Stimulated activated naive B cell treated with anti-CD40 and anti-IgM and Interleukin-4, amounts not matched to agents 10 μg/mL and 1 μg/mL and 100 μg/mL, for 72 hours (primary cell): Measurements from ENCODE around the gene RXFP2.

Experiments
- ATAC-seq, 2 donors: fragments of 150-1000 bp; cut with Tn5 transposase; replicated peaks; 2 replicates each; pipeline ENCODE4 v1.10.0; 2021; ENCODE audit warnings: moderate library complexity in 1 of 2
- DNase-seq: peaks from one replicate; pipeline ENCODE4 v3.0.0; 2021
- H3K27ac Mint-ChIP-seq: one replicate; pipeline ENCODE4 v1.8.0; 2022; ENCODE audit warnings: mild to moderate bottlenecking, mixed read lengths
- H3K27me3 Mint-ChIP-seq, 2 donors: one replicate each; pipeline ENCODE4 v1.8.0; 2022; ENCODE audit warnings: mixed read lengths in 2 of 2
- H3K36me3 Mint-ChIP-seq, 2 donors: one replicate each; pipeline ENCODE4 v1.8.0; 2022; ENCODE audit warnings: mixed read lengths in 2 of 2, mild to moderate bottlenecking in 1 of 2
- H3K4me1 Mint-ChIP-seq, 2 donors: one replicate each; pipeline ENCODE4 v1.8.0; 2022; ENCODE audit warnings: mixed read lengths in 2 of 2, mild to moderate bottlenecking in 1 of 2
- H3K4me3 Mint-ChIP-seq, 2 donors: one replicate each; pipeline ENCODE4 v1.8.0; 2022; ENCODE audit warnings: mild to moderate bottlenecking in 2 of 2, mixed read lengths in 2 of 2, moderate library complexity in 1 of 2
- H3K9me3 Mint-ChIP-seq, 2 donors: one replicate each; pipeline ENCODE4 v1.8.0; 2022; ENCODE audit warnings: mixed read lengths in 2 of 2, mild to moderate bottlenecking in 1 of 2

Gene RXFP2

DNA sequence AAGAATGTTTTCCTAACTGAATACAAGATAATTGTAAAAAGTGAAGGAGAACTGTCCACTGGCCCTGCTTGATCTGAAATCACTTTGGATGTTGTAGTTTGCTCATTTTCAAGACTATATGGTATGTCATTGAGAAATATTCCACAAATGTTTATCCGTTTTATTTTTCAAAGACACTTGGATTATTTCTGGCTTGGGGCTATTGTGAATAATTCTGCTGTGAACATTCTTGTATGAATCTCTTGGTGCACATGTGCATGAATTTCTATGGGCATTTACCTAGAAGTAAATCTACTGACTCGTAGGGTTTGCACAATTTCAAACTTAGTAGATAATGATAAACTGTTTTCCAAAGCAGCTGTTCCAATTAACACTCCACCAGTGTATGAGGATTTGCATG is 8.6 kb downstream of the RXFP2 start:
- Mint-ChIP-seq H3K27ac (no peak overlapping the region), H3K27me3 (peaks cover 12 to 23% of the 10 kb centered on the region in 2 donors), H3K36me3 (no peaks in the 10 kb centered on the region), H3K4me3 (no peak overlapping the region), H3K4me1 (no peaks in the 10 kb centered on the region), H3K9me3 (no peaks in the 10 kb centered on the region)
- ATAC-seq (no peak), DNase-seq (no peak)

DNA sequence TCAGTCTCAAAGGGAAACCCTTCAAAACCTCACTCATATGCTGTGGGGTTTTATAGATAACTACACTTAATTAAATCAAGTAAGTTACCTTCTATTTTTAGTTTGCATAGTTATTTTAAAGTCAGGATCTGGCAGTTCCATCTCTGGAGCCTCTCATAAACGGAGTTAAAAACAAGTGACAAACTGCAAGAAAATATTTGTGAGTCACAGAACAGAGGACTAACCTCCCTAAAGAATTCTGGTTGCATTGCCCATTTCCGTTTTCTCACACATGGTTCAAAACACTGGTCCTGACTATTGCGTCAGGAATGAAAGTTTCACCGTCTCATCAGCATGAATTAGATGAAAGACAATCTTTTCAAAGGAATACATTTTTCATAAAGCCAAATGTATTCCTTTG is 10.6 kb downstream of the RXFP2 start:
- DNase-seq: no peak

DNA sequence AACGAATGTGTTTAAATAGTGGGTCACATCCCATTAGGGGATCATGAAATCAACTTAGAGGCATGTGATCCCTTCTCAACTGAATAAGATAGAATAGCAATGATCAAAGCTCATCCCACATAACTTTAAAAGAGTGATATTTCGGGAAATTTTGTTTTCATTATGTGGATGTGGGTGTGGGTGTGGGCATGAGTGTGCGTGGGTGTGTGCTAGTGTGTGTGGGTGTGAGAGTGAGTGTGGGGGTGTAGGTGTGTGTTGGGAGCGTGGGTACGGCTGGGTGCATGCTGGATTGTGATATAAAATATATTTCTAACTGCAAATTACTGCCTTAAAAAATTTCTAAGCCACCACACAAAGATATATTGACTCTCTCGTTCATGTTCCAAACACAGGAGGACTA is 15.9 kb downstream of the RXFP2 start:
- DNase-seq: no peak
- Mint-ChIP-seq H3K36me3 (no peaks in the 10 kb centered on the region), H3K9me3 (no peaks in the 10 kb centered on the region), H3K27ac (no peak overlapping the region), H3K27me3 (peaks cover 5 to 28% of the 10 kb centered on the region in 2 donors), H3K4me1 (no peaks in the 10 kb centered on the region), H3K4me3 (no peak overlapping the region)
- ATAC-seq: no peak

More for the DNA sequence above, 10.6 kb downstream of the RXFP2 start:
- H3K4me3 Mint-ChIP-seq: no peak overlapping the region
- no peaks in the 10 kb centered on the region for H3K36me3 Mint-ChIP-seq
- no peak overlapping the region for H3K27ac Mint-ChIP-seq
- H3K9me3 Mint-ChIP-seq: no peaks in the 10 kb centered on the region
- no peak for ATAC-seq
- H3K27me3 Mint-ChIP-seq: peaks cover 5 to 19% of the 10 kb centered on the region in 2 donors
- no peaks in the 10 kb centered on the region for H3K4me1 Mint-ChIP-seq

DNA sequence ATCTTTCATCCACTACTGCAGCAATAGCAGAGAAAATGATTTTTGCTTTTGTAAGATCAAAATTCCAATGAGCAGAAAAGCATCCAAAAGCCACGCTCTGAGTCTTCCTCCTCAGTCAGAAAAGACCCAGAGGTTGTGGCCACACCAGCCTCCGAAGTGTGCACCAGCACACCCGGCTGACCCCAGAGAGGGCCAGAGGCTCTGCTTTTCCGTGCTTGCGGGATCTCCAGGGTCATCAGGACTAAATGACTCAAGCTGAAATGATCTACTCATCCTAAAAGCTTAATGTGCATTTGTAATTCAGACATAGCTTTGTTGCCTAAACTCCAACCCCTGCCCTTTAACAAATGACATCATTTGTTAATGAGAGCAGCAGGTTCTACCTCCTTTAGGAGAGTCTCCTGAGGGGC is 16.5 kb downstream of the RXFP2 start:
- ATAC-seq (no peak), DNase-seq (no peak)
- no peaks in the 10 kb centered on the region for H3K4me1 Mint-ChIP-seq
- no peaks in the 10 kb centered on the region for H3K9me3 Mint-ChIP-seq
- H3K27ac Mint-ChIP-seq: no peak overlapping the region
- no peak overlapping the region for H3K4me3 Mint-ChIP-seq
- no peaks in the 10 kb centered on the region for H3K36me3 Mint-ChIP-seq
- H3K27me3 Mint-ChIP-seq: peaks cover under 1 to 23% of the 10 kb centered on the region in 2 donors

DNA sequence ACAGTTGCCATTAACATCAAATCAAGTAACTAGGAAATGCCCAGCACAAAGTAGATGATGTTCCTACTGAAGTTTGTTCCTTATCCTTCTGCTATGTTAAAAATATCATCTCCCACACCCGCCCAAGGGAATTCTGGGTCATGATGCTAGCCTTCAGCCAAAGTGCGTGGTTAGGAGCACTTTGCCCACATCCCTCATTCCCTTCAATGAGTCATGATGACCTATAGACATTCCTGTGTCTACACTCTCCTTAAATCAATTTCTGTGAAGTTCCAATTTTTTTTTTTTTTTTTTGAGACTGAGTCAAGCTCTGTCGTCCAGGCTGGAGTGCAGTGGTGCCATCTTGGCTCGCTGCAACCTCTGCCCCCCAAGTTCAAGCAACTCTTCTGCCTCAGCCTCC is 17.0 kb downstream of the RXFP2 start:
- Mint-ChIP-seq H3K27ac (no peak overlapping the region), H3K27me3 (peaks cover 0 to 21% of the 10 kb centered on the region in 2 donors), H3K4me1 (no peaks in the 10 kb centered on the region), H3K36me3 (no peaks in the 10 kb centered on the region), H3K9me3 (no peaks in the 10 kb centered on the region), H3K4me3 (no peak overlapping the region)
- no peak for DNase-seq
- ATAC-seq: no peak

DNA sequence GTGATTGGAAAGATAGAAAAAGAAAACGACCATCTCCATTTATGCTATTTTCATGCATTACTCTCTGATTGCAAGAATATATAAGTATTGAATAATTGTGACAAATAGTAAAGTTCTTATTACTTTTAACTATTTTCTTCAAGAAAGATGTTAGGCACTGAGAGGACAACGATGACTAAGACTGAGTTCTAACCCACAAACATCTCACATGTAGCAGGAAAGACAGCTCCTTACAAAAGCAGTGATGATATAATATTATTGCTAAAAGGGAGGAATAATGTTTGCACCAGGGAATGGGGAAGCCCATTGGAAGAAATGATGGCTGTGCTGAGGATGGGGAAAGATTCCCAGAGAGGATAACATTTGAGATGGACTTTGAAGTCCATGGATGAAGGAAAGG is 22.6 kb downstream of the RXFP2 start:
- H3K4me3 Mint-ChIP-seq: no peak overlapping the region
- no peak overlapping the region for H3K27ac Mint-ChIP-seq
- no peak for ATAC-seq
- H3K9me3 Mint-ChIP-seq: no peaks in the 10 kb centered on the region
- no peak for DNase-seq
- no peaks in the 10 kb centered on the region for H3K4me1 Mint-ChIP-seq
- no peaks in the 10 kb centered on the region for H3K36me3 Mint-ChIP-seq
- peaks cover 4 to 5% of the 10 kb centered on the region in 2 donors for H3K27me3 Mint-ChIP-seq

DNA sequence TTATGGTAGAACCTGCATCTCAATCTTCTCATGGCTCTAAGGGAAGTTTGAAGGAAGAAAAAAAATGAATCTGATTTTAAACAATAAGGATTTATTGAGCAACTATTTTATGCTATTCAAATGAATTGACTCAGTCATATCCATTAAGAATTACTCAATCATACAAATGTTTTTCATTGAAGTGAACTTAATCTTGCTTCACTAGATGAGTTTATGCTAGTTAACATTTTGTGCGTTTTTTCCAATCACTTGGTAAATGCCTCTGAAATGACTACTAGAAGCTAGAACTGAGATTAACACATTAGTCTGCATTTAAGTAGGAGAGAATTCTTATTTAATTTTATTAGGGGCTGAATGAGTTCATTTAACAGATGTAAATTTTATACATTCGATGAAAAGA is 25.2 kb downstream of the RXFP2 start:
- ATAC-seq: no peak
- Mint-ChIP-seq H3K27ac (no peak overlapping the region), H3K36me3 (no peaks in the 10 kb centered on the region), H3K4me3 (no peak overlapping the region), H3K9me3 (no peaks in the 10 kb centered on the region), H3K27me3 (peaks cover 0 to 4% of the 10 kb centered on the region in 2 donors), H3K4me1 (no peaks in the 10 kb centered on the region)
- DNase-seq: no peak

DNA sequence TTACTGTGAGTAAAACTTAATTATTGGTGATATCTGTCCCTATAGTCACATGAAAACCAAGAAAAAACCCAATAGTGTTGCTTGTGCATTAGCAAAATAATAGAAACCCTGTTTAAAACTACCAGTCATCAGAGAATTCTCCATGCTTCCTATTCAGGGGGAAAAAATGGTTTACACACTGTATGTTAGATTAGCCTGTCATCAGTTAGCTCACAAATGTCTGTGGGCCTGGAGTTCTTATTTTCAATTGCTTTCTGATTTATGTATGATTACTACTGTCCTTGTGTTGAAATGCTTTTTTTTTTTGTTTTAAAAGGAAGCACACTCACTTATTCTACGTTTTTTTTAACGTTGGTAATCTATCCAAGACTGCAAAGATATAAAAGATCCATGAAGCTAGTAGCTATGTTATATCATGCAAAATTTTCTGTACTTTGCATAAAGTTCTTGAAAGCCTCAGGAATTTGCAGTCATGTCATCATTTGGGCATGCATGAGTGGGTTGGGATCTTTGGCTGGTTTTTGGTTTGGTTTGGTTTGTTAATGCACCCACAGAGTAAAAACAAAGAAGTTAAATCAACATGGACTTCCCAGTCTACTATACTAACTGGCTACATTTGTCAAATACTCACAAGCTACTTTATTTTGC is 25.9 kb downstream of the RXFP2 start:
- DNase-seq (no peak), ATAC-seq (no peak)
- H3K9me3 Mint-ChIP-seq: no peaks in the 10 kb centered on the region
- H3K4me3 Mint-ChIP-seq: no peak overlapping the region
- H3K4me1 Mint-ChIP-seq: no peaks in the 10 kb centered on the region
- peaks cover 0 to 4% of the 10 kb centered on the region in 2 donors for H3K27me3 Mint-ChIP-seq
- no peaks in the 10 kb centered on the region for H3K36me3 Mint-ChIP-seq
- no peak overlapping the region for H3K27ac Mint-ChIP-seq

DNA sequence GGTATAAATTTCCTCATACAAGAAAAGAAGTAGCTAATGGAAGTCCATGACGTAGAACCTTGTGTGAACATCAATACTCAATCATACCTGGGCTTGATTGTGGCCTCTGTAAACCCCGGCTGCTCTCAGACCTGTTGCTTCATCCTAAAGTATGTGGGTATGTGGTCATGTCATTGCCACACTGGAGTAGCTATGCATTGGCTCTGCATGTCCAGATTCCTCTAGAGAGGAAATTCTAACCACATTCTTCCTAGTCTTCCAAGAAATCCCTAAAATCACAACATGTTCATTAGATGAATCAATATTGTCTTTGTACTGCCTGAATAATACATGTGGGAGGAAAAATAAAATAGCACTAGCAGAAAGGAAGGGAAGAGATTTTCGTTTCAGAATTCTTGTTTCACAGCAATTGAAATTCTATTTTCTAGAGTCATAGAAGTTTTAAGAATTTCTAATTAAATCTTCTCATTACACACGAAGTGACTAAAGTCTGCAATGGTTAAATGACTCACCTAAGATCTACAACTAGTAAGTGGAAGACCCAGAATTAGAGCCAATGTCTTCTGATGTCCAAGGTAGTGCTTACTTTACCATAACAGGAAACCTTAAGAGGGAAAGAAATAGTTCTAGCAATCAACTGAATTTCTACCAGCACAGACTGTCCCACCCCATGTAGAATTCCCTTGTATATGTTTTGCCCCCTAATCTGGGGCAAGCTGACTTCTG is 28.0 kb downstream of the RXFP2 start:
- ATAC-seq (no peak), DNase-seq (no peak)
- H3K4me1 Mint-ChIP-seq: no peaks in the 10 kb centered on the region
- no peaks in the 10 kb centered on the region for H3K9me3 Mint-ChIP-seq
- H3K36me3 Mint-ChIP-seq: no peaks in the 10 kb centered on the region
- no peak overlapping the region for H3K4me3 Mint-ChIP-seq
- H3K27me3 Mint-ChIP-seq: peaks cover 0 to 4% of the 10 kb centered on the region in 2 donors
- no peak overlapping the region for H3K27ac Mint-ChIP-seq

DNA sequence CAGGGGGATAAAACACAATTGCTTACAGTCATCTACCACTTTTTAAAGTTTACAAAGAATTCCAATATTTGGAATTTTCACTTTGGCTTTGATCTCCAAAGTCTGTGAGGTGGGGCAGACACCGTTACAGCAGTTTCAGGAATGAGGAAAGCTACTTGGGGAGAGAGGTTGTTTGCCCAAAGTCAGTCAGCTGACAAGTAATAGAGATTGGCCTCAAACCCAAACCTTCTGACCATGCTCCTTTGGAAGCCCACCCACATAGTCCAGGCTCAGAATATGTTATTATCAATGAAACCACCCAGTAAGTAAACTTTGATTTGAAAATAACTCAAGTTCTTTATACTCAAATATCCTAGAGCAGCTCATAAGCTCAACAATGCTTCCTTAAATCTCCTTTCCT is 29.0 kb downstream of the RXFP2 start:
- Mint-ChIP-seq H3K27ac (no peak overlapping the region), H3K4me1 (peaks cover 3 to 5% of the 10 kb centered on the region in 2 donors), H3K9me3 (no peaks in the 10 kb centered on the region), H3K27me3 (peaks cover 0 to 4% of the 10 kb centered on the region in 2 donors), H3K36me3 (no peaks in the 10 kb centered on the region), H3K4me3 (no peak overlapping the region)
- DNase-seq: no peak
- ATAC-seq: no peak

DNA sequence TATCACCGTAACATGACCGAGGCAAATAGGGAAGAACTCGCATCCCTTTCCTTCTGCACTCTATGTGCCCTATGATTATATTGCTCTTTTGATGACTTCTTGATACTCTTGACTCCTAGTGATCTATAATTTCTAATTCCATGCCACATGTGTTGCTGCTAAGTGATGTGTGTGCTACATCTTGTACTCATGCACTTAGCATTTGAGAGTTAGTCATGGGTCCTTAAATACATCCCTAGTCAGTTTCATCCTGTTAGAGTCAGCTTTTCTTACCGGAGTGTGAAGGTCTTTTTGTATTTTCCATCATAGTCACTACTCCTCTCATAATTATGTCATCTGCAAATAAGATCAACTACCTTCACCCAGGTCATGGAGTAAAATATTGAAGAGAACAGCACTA is 30.2 kb downstream of the RXFP2 start:
- Mint-ChIP-seq H3K4me1 (peaks cover 5 to 10% of the 10 kb centered on the region in 2 donors), H3K4me3 (no peak overlapping the region), H3K27me3 (no peaks in the 10 kb centered on the region), H3K36me3 (no peaks in the 10 kb centered on the region), H3K27ac (no peak overlapping the region), H3K9me3 (no peaks in the 10 kb centered on the region)
- no peak for DNase-seq
- no peak for ATAC-seq

DNA sequence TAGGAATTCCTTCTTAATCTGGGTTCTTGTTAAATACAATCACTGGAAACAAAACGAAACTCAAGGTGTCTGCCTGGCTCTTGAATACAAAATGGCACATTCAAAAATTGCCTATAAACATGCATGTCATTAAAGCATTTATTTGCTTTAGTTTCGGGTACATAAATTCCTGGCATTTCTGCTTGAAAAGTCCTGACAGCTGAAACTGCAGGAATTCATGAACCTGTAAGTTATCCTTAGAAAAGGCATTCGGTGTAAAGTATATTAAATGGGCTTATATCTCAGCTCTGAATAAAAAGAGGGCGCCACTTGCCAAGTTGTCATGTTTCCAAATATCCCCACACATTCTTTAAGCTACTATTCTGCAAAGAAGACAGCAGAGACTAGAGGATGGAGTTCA is 32.9 kb downstream of the RXFP2 start:
- Mint-ChIP-seq H3K4me1 (peaks cover 7 to 10% of the 10 kb centered on the region in 2 donors), H3K27ac (no peak overlapping the region), H3K27me3 (no peaks in the 10 kb centered on the region), H3K9me3 (no peaks in the 10 kb centered on the region), H3K4me3 (no peak overlapping the region), H3K36me3 (no peaks in the 10 kb centered on the region)
- no peak for DNase-seq
- no peak for ATAC-seq

DNA sequence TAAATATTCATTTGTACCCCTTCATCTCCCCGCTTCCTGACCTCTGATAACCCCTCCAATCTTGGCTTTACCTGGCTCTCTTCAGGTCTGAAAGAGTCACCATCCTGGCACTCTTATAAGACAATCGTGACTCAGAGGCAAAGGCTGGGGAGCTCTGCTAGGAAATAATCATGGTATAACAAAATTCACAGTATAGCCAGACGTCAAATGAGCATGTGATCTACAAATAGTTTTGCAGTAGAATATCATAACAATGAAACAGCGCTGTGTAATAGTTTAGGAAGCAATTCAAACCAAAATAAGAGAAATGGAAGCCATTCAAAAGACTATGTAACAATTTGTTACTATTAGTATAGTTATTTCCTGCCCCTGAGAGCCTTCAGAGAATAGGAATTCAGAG is 34.2 kb downstream of the RXFP2 start:
- peak overlapping the region in 1 of 2 donors; percentile 2 for H3K4me3 Mint-ChIP-seq
- no peak overlapping the region for H3K27ac Mint-ChIP-seq
- no peak for DNase-seq
- no peaks in the 10 kb centered on the region for H3K9me3 Mint-ChIP-seq
- H3K27me3 Mint-ChIP-seq: no peaks in the 10 kb centered on the region
- H3K36me3 Mint-ChIP-seq: no peaks in the 10 kb centered on the region
- no peak for ATAC-seq
- H3K4me1 Mint-ChIP-seq: peaks cover 7 to 10% of the 10 kb centered on the region in 2 donors

DNA sequence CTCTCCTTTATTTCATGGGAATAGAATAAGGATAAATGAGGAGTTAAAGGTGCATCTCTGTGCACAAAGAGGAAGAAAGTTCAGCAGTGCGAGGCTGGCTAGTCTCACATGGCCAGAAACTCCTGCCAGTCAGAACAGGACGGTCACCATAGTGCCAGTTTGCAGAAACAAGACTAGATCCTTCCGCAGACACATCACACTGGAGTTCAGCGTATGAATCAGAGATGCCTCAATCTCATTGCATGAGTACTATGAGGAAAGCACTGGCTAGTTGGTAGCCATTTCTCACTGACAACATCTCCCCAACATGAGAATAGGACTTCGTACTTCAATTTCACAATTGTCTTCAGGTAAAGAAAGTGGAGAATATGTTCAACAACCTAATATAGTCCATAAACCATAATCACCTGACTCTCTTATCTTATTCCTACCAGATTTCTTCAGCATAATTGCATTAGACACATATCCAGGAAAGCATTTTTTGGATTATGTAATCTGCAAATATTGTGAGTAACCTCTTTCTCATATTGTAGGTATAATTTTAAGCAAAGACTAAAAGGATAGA is 34.9 kb downstream of the RXFP2 start:
- DNase-seq: no peak
- no peak overlapping the region for H3K27ac Mint-ChIP-seq
- ATAC-seq: peak in 1 of 2 donors; percentile 12
- H3K27me3 Mint-ChIP-seq: no peaks in the 10 kb centered on the region
- H3K36me3 Mint-ChIP-seq: no peaks in the 10 kb centered on the region
- H3K4me3 Mint-ChIP-seq: no peak overlapping the region
- no peaks in the 10 kb centered on the region for H3K9me3 Mint-ChIP-seq
- peaks cover 7 to 10% of the 10 kb centered on the region in 2 donors for H3K4me1 Mint-ChIP-seq

DNA sequence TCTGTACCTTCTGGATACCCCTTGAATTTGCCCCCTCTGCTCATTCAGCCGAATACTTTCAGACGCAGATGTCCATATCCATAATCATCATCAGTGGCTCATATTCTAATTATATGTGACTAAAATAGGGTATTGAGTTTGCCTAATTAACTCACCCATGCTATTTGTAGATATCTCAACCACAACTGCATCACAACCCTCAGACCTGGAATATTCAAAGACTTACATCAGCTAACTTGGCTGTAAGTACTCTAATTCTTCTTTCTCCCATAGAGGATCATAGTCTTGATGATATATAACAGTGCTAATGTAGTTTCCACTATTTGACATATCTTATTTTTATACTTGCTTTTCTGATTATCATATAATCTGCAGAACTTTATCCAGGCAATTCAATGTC is 35.8 kb downstream of the RXFP2 start:
- no peak overlapping the region for H3K27ac Mint-ChIP-seq

More for the DNA sequence above, 35.8 kb downstream of the RXFP2 start:
- Mint-ChIP-seq H3K36me3 (no peaks in the 10 kb centered on the region), H3K9me3 (no peaks in the 10 kb centered on the region), H3K27me3 (peaks cover 5 to 8% of the 10 kb centered on the region in 2 donors), H3K4me3 (no peak overlapping the region), H3K4me1 (peaks cover 7 to 10% of the 10 kb centered on the region in 2 donors)
- DNase-seq (no peak), ATAC-seq (no peak)
